Gastrocnemius medialis (tissue), 4 donors: ENCODE measurements around the gene HNF4A.

Source experiments
- CTCF ChIP-seq, 5 experiments: fragments of 450-650 bp in 3 of 5; fragments of 200-600 bp in 2 of 5; sonication (generic) in 2 of 5; IDR thresholded peaks in 4 of 5; conservative IDR thresholded peaks in 1 of 5; 1 replicate in 4 of 5; 2 replicates in 1 of 5; pipeline ENCODE4 v1.5.1; 2016 to 2019; ENCODE audit warnings: antibody characterized with exemption in 5 of 5, mild to moderate bottlenecking in 3 of 5, moderate library complexity in 3 of 5
- POLR2A ChIP-seq, 2 donors: fragments of 450-650 bp; IDR thresholded peaks; one replicate each; pipeline ENCODE4 v1.6.1; 2017; ENCODE audit warnings: antibody characterized with exemption in 2 of 2, mild to moderate bottlenecking in 2 of 2, moderate library complexity in 2 of 2

GRCh38 chr20:44465001-44465560, 109.6 kb downstream of the HNF4A start:
- TF ChIP-seq CTCF (IDR thresholded peaks at IDR 0.05 in 4 of 5, conservative IDR thresholded peaks at IDR 0.05 in 1 of 5) (no peak), POLR2A (IDR thresholded peaks at IDR 0.05) (no peak)
